GM21619 (cell line): ENCODE data around the gene ALDH1A2.

Source experiments
- ATAC-seq: cut with Tn5 transposase; IDR thresholded peaks from one replicate; pipeline ENCODE4 v1.9.1; 2021; ENCODE audit not compliant: unreplicated experiment

The ALDH1A2 gene

DNA sequence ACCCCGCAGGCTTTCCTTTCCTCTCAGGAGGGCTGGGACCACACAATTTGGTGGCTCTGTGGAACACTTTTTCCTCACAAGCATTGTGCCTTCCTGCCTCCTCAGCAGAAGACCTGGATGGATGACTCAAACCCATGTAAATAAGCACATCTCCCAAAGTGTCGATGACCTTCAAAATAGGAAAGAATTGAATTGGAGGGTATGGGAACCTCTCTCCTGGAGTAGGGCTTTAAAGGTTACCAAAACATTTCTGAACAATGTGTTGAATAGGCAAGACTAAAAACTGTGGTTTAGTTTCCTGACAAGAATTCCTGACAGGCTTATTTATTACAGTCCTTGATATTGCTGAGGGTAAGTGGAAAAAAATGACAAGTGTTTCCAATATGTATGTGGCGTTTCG lies 118.2 kb downstream of the ALDH1A2 start:
- no peak for ATAC-seq

DNA sequence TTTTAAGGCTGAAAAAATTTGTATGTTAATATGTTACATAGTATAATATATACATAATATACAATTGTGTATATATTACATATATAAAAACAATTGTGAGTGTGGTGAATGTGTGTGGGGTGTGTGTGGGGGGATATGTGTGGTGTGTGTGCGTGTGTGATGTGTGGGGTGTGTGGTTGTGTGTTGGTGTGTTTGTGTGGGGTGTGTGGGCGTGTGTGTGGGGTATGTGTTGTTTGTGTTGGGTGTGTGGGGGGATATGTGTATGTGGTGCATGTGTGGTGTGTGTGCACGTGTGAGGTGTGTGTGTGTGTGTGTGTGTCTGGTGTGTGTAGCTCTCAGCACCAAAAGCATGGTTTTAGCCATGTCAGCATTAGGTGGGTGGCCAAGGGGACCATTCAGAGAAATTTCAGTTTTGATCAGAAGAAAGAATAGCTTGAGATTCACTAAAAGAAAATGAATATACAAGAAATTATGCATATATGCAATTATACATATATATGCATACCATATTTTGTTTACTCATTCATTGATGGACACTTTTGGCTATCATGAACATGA lies 118.9 kb downstream of the ALDH1A2 start:
- no peak for ATAC-seq

DNA sequence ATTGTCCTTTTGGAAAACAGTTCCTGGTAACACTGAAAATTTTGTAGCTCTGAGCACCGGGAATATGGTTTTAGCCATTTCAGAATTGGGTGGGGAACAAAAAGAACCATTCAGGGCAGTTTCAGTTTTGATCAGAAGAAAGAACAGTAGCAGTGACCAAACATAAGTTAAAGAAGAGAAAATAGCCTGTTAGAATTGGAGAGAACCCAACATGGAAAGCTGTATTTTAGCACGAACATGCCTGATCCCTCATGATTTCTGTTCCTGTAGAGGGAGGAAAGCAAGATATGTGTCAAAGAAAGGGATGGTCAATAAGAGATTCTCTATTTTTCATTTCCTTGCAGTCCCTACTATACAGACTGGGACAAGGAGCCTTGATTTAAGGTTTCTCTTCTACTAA lies 119.9 kb downstream of the ALDH1A2 start:
- ATAC-seq: no peak

DNA sequence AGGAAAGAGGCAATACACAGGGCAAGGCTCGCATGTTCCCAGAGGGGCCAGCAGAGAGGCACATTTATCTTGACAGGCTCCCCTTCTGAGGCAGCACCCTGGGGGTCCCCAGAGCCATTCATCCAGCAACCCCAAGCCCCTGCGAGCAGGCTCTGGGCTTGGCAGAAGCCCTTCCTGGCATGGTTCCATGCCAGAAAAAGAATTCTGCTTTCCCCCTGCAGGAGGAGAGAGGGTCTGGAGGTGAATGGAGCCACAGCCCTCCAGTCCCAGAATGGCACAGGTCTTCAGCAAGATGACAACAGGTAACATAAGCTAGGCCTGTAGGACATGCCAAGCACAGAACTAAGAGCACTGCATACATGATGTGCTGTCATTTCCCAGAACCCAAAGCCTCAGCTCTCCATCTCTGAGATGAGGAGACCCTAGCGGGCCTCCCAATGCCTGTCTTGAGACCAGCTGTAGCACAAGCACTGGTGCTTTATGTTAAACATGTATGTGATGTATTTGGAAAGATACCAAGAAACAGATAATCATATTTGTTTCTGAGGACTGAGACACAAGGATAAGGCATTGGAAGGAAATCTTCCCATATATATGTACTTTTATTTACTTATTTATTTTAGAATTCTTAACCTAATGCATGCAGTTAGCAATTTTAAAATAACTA lies 121.6 kb downstream of the ALDH1A2 start:
- no peak for ATAC-seq

DNA sequence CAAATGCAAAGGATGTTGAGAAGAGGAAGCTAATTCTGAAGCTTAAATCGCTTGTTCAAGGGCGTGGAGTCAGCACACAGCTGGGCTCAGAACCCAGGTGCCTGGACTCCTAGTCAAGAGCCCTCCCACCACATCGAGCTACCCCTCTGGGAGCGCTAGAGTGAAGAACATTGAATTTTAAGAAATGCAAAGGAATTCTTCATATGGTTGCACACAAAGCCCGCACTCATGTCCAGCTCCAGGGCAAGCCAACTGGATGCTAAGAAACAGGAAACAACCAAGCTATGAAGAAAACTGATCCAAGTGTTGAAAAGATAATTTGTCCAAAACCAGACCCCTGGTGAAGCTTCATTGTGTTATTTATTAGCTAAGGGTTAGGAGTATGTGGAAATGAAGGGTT lies 122.3 kb downstream of the ALDH1A2 start:
- no peak for ATAC-seq

DNA sequence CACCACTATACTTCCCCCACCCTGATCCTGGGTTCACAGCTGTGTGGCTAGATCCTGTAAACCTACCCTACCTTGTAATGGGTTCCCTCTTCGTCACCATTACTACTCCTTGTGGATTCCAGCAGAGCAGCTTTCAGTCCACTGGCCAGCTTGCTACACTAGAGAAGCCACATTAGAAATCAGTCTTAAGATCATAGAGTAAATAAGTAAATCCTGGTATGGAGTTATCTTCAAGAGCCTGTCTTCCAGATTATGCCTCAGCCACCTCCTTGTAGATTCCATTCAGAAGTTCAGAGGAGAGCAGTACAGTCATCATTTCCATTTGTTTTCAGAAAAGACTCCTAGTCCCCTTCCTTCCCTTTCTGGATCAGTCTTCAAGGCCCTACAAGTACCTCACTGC lies 123.7 kb downstream of the ALDH1A2 start:
- ATAC-seq: no peak

DNA sequence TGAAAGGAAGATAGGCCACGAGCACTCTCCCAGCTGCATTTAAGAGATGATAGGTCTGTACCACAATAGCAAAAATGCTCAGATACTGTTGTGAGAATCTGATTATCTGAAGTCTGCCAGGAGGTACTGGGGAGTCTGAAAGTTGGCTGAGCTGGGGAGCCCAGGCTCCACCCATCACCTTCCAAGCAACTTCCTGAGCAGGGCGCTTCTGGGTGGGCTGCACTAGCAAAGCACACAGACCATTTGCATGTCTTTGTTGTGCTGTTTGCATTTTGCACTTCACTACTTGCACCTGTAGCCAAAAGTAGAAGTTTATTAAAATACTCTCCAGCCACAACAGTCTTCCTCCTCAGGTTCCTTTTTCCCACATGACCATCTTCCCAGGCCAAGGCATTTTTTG lies 133.2 kb downstream of the ALDH1A2 start:
- no peak for ATAC-seq

DNA sequence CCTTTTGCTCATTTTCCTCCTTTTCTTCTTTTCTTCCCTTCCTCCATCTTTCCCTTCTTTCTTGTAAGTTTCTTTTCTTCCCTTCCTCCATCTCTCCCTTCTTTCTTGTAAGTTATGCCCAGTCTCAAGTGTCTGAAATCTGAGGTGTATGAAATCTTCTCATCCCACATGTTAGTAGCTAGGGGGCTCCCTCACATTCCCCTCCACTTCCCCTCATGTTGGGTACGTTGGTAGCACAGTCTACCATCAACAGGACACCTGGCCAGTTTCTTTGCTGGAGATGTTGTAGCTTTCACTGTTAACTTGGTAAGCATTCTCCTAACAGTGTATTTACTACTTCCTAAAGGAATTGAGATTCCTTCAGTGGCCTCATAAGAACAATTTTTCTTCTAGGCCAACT lies 133.9 kb downstream of the ALDH1A2 start:
- ATAC-seq: no peak

DNA sequence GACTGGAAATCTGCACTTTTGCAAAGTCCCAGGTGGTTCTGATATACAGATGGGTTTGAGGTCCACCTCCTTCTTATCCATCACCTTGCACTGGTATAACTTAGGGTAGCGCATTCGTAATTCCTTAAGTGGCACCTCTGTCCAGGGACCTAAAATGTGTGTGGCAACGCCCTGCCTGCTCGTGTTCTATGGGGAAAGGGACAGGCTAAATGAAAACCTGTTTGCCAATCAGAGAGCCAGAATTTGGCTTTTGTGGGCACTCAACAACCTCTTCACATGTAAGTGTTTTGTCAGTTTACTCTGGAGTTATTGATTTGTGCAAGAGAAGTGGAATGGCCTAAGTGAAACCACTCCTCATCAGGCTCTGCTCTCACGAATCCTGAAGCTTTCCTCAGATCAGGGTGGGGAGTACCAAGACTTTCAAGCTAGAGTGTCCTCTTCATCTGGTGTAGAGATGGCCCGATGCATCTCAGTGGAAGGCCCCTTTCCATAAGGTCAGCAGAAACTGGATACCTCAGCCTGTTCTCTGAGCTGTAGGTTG lies 138.3 kb downstream of the ALDH1A2 start:
- no peak for ATAC-seq

DNA sequence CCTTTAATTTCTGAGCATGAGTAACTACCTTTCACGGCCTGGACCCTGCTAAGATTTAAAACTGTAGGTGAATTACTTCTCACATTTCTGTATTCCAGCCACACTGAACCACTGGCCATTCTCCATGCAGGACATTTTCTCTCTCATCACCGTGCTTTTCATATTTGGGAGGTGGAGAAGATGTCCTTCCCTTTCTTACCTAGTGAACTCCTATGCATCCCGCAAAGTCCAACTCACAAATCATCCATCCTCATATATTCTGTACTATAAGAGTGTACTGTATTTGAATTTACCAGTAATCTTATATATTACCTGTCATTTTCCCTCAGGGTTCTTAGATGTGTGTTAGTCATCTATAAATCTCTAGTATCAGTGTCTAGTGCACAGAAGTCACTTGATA lies 139.9 kb downstream of the ALDH1A2 start:
- no peak for ATAC-seq

DNA sequence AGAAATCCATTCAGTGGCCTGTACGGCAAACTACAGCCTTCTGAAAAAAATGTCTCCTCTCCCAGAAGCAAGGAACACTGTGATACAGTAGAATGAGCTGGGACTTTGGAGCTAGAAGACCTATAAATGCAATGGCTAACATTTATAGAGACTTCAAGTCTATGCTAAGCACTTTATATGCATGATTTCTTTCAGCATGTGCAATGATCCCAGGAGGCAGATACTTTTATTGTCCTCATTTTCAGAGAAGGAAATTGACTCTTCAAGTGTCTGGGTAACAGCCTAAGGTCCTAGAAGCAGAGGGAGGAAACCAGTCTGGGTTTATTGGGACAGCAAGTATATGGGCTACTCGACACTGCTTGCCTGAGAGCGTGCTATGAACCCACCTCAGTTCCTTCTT lies 140.9 kb downstream of the ALDH1A2 start:
- ATAC-seq: no peak

DNA sequence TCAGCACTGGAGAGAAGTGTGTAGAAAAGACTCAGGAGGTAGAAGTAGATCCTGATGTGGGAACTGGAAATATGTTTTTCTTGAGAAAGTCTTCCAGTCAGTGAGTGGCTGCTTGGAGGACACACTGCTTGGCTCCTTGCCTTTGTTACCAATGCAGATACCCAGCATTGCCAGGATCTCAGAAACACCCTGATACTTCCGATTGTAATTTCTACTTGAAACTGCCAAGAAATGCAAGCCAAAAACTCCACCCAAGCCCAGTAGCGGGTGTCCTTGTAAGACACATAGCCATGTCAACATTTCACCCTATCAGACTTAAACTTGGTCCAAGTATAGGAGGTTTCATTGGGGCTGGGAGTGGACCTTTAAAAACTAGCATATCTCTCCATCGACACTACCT lies 141.8 kb downstream of the ALDH1A2 start:
- ATAC-seq: no peak

DNA sequence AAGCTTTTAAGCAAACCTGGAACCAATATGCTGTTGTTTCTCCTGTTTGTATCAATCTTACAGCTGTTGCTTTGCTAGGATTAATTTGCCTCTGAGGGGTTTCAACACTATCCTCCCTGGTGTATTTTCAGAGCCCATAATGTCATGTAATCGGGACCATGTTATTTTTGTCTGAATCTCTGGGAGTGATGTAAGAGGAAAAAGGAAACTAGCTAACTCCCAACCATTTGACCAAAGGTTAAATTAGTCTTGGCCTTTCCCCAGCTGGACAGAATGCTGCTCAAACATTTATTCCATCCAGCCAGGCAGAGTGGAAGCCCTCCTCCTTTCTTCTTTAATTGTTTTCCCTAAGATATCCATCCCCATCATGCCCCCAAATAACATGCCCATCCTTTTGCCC lies 142.2 kb downstream of the ALDH1A2 start:
- ATAC-seq: no peak

DNA sequence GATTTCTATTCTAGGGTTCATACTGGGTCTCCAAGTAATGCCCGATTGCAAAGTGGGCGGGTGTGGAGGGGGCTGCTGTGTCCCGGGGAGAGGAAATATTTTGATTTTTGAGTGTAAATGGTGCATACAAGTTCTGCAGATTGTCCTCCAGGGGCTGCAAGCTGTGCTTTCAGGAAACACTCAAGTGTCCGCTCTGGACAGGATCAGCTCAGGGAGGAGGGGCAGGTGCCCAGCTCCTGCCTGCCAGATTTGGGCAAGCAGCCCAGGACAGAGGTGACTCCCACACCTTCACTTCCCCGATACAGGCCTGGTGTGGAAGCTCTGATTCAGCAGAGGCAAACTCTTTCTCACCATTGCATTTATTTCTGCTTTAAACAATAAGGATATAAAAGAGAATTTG lies 142.7 kb downstream of the ALDH1A2 start:
- no peak for ATAC-seq

DNA sequence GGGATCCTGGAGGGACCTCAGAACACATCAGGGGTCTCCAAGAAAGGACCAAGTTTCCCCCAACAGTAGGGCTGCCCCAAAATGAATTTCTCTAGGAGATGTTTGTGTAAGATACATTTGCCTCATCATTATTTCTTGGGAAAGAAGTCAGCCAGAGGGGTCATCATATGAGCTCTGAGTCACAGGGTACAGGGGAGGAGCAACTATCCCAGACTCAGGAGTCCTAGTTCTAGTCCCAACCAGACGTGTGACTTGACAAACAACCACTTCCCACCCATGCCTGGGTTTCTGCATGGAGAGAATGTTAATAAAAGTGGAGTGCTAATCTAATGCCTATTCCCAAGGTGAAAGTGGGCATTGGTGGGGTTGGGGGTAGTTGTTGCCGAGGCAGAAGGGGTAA lies 144.1 kb downstream of the ALDH1A2 start:
- no peak for ATAC-seq

DNA sequence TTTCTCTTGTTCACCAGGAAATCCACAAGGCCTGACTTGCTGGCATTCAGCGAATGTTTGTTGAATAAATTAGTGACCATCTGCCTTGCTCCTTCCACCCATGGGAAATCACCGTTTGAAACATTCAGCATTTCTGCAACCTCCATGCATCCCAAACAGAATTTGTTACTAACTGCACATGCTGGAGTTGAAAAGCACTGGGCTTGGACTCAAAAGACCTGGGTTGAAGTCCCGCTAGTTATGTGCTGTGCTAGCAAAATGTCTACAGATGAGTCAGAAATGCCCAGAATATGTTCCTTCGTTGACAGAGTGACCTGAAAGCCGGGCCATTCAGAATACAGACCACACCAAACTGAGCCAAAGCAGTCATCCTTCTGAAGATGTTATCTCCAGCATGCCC lies 144.6 kb downstream of the ALDH1A2 start:
- no peak for ATAC-seq

DNA sequence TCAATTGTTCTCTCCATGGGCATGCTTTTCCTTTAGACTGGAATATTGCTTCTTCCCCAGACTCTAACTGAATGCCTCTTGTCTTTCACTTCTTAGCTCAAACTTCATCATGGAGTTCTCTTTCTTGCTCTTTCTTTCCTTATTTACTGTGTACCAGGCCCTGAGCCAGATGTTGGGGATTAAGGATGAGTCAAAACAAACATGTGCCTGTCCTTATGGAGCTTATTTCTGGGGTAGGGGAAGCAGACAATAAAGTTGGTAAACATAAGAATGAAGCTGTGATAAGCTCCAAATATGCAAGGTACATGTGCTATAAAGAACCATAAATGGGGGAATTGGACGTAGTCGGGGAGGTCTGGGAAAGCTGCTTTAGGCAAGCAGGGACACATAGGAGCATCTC lies 145.8 kb downstream of the ALDH1A2 start:
- ATAC-seq: no peak

DNA sequence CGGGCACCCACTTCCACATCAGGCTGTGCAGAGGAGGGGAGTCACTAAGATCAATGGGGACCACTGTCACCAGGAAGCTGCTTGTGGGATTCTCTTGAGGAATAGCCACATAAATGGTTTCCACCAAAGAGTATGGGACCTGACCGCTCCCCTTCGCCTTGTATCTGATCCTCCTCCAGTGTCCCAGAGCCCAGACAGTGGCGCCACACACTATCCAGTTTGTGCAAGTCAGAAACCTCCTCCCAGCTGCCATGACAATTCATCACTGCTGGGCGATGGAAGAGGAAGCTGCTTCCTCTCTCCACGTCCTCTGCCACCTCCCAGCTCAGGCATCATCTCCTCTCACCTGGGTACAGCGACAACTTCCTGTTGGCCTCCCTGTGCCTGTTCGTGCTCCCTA lies 147.5 kb downstream of the ALDH1A2 start:
- ATAC-seq: no peak

DNA sequence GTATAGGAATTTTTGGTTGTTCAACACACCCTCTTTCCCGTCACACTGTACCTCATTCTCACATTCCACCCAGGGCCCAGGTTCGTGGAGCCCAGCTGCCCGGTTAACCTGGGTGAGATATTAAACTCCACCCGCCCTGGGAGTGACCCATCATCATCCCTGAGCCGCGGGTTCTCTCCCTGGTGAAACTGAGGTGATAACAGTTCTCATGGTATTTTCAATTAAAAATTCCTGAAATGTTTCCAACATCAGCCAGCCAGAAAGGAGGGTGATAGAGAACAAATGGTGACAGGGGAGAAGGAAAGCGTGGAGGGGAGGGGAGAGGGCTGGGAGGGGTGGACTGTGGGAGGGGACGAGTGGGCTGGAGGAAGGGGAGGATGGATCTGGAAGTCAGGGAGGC lies 148.8 kb downstream of the ALDH1A2 start:
- no peak for ATAC-seq

DNA sequence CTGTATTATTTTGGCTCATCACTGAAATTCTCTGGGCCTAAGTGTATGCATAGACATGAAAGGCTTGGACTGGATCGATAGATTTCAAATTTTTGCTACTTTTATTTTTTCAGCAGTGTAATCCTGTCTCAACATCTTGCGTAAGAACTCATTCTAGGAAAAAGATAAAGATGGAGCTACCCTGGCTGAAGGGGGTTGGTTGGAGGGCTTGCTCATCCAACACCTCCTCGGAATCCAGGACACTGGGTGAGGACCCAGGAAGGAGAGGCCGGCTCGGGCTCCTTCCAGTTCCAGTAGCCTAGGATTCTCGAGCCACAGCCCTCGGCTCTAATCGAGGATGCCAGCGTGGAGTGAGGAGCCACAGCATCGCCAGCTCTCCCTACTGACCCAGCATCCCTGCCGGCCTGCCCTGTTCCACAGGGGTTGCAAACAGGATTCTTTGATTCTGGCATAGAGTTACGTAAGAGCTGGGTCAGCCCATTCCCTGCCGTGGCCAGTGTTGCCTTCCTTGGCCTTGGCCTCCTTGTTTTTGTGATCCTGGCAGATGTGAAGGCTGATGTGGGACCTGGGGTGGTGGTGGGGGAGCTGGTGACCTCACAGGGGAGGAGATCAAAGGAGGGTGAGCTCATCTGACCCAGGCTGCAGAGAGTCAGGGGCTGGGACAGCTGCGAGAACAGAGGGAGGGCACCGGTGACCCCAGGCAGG lies 149.5 kb downstream of the ALDH1A2 start:
- no peak for ATAC-seq

DNA sequence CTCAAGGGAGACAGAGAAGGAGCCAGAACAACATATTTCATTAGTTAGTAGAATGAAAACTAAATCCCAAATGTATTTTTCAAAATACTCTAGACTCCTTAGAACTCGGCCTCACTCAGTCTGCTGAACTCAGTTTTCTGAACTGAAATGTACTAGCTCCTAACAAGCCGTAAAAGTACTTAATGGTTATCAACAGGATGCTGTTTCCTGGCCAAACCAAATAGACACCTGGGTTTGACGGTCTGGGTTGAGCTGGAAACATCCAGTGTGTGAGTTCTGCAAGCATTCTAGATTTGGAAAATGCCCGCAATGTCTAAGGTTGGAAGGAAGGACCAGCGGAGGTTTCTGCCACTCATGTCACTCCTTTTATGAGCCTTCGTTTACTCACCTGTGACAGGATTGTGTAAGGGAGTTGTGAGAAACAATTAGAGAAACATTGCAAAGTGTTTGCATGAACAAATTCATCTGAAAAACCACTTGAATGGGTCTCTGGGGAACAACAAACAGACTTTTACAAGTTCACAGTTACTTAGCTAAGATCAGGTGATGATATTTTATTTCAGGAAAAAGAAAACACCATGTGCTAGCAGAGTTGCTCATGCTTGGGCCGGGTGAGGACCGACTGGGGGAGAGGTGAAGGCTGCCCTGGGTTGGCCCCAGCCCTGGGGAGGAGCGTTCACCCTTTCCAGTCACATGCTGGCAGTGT lies 151.0 kb downstream of the ALDH1A2 start:
- no peak for ATAC-seq

DNA sequence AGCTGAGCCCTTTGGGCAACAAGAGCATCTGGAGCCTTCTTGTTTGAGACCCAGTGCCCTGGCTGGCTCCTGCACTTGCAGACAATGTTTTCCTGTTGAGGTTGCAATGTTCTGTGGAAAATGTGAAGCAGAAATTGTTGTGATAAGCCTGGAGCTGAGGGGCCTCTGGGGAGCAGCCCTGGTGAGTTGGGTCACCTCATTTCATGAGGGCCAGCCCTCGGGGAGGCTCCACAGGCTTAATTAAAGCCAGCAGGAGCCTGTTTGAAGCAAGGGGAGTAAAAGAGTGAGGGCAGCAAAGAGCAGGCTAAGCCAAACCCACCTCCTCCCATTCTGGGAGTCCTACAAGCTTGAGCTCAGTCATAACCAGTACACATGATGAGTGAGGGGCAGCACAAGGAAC lies 154.3 kb downstream of the ALDH1A2 start:
- no peak for ATAC-seq
